Measurements from ENCODE around the gene CNST.
"Not testable (repeated sequence)": the region's sequence is repeated elsewhere in the genome, so short reads cannot be mapped to it uniquely, and the experiment has no call there.

The CNST gene

GRCh38 chr1:246583448-246584185 is 17.4 kb downstream of the CNST start:
- peaks cover 21 to 35% of the 10 kb centered on the region in 2 donors for H3K36me3 Mint-ChIP-seq
- H3K4me3 Mint-ChIP-seq, result no peak overlapping the region
- ATAC-seq (replicated peaks), result no peak
- H3K9me3 Mint-ChIP-seq, result no peaks in the 10 kb centered on the region
- DNase-seq, result no peak
- H3K4me1 Mint-ChIP-seq, result peaks cover 28 to 56% of the 10 kb centered on the region in 2 donors
- H3K27me3 Mint-ChIP-seq, result no peaks in the 10 kb centered on the region
- H3K27ac Mint-ChIP-seq, result peak overlapping the region; percentile 31

GRCh38 chr1:246587032-246587431 is 20.8 kb downstream of the CNST start:
- peaks cover 26 to 40% of the 10 kb centered on the region in 2 donors for H3K4me1 Mint-ChIP-seq
- H3K36me3 Mint-ChIP-seq, result peaks cover 26 to 45% of the 10 kb centered on the region in 2 donors
- no peaks in the 10 kb centered on the region for H3K27me3 Mint-ChIP-seq
- ATAC-seq (replicated peaks) (no peak), DNase-seq (no peak)
- no peak overlapping the region for H3K4me3 Mint-ChIP-seq
- H3K27ac Mint-ChIP-seq, result no peak overlapping the region
- peaks cover 0 to 2% of the 10 kb centered on the region in 2 donors for H3K9me3 Mint-ChIP-seq

- no peak overlapping the region for H3K4me3 Mint-ChIP-seq
- H3K27me3 Mint-ChIP-seq, result no peaks in the 10 kb centered on the region
- DNase-seq (no peak), ATAC-seq (replicated peaks) (no peak)
- H3K36me3 Mint-ChIP-seq, result peaks cover 22 to 45% of the 10 kb centered on the region in 2 donors
- H3K9me3 Mint-ChIP-seq, result peaks cover 0 to 2% of the 10 kb centered on the region in 2 donors
- peaks cover 25 to 39% of the 10 kb centered on the region in 2 donors for H3K4me1 Mint-ChIP-seq
- no peak overlapping the region for H3K27ac Mint-ChIP-seq
Measured at GRCh38 chr1:246587606-246588005, 21.4 kb downstream of the CNST start.

GRCh38 chr1:246588159-246588721 is 22.0 kb downstream of the CNST start:
- Mint-ChIP-seq H3K9me3 (peaks cover 0 to 2% of the 10 kb centered on the region in 2 donors), H3K4me3 (no peak overlapping the region), H3K27me3 (no peaks in the 10 kb centered on the region), H3K36me3 (peaks cover 21 to 40% of the 10 kb centered on the region in 2 donors), H3K27ac (no peak overlapping the region), H3K4me1 (peaks cover 18 to 33% of the 10 kb centered on the region in 2 donors)
- DNase-seq (no peak), ATAC-seq (replicated peaks) (no peak)

- ATAC-seq (replicated peaks); H3K4me3 Mint-ChIP-seq; H3K27ac Mint-ChIP-seq: not testable (repeated sequence)
Measured at GRCh38 chr1:246589919-246590318, 23.7 kb downstream of the CNST start.

GRCh38 chr1:246591047-246591446 is 24.8 kb downstream of the CNST start:
- Mint-ChIP-seq H3K36me3 (peaks cover 21 to 41% of the 10 kb centered on the region in 2 donors), H3K27ac (peak overlapping the region; percentile 84), H3K4me1 (peaks cover 16 to 29% of the 10 kb centered on the region in 2 donors), H3K27me3 (no peaks in the 10 kb centered on the region), H3K9me3 (peaks cover 0 to 2% of the 10 kb centered on the region in 2 donors), H3K4me3 (no peak overlapping the region)
- no peak for DNase-seq
- ATAC-seq (replicated peaks), result peak; percentile 31 to 55

More at GRCh38 chr1:246589919-246590318, 23.7 kb downstream of the CNST start:
- not testable (repeated sequence) for H3K9me3 Mint-ChIP-seq, H3K27me3 Mint-ChIP-seq, DNase-seq
- Mint-ChIP-seq H3K4me1 (peaks cover 14 to 28% of the 10 kb centered on the region in 2 donors), H3K36me3 (peaks cover 16 to 35% of the 10 kb centered on the region in 2 donors)

GRCh38 chr1:246591504-246591903 is 25.2 kb downstream of the CNST start:
- H3K27ac Mint-ChIP-seq, result peak overlapping the region; percentile 84
- ATAC-seq (replicated peaks), result peak; percentile 87 to 97
- H3K9me3 Mint-ChIP-seq, result peaks cover 0 to 2% of the 10 kb centered on the region in 2 donors
- H3K36me3 Mint-ChIP-seq, result peaks cover 21 to 41% of the 10 kb centered on the region in 2 donors
- H3K4me1 Mint-ChIP-seq, result peaks cover 14 to 30% of the 10 kb centered on the region in 2 donors
- peak; percentile 29 for DNase-seq
- no peaks in the 10 kb centered on the region for H3K27me3 Mint-ChIP-seq
- H3K4me3 Mint-ChIP-seq, result no peak overlapping the region

GRCh38 chr1:246591958-246592357 is 25.7 kb downstream of the CNST start:
- Mint-ChIP-seq H3K27ac (no peak overlapping the region), H3K4me3 (no peak overlapping the region), H3K9me3 (peaks cover 0 to 2% of the 10 kb centered on the region in 2 donors), H3K36me3 (peaks cover 23 to 45% of the 10 kb centered on the region in 2 donors), H3K4me1 (peaks cover 14 to 35% of the 10 kb centered on the region in 2 donors), H3K27me3 (no peaks in the 10 kb centered on the region)
- no peak for DNase-seq
- ATAC-seq (replicated peaks), result no peak

GRCh38 chr1:246592695-246593094 is 26.4 kb downstream of the CNST start:
- DNase-seq (no peak), ATAC-seq (replicated peaks) (no peak)
- H3K27ac Mint-ChIP-seq, result no peak overlapping the region
- no peak overlapping the region for H3K4me3 Mint-ChIP-seq
- peaks cover 26 to 50% of the 10 kb centered on the region in 2 donors for H3K36me3 Mint-ChIP-seq
- H3K27me3 Mint-ChIP-seq, result no peaks in the 10 kb centered on the region
- peaks cover 14 to 34% of the 10 kb centered on the region in 2 donors for H3K4me1 Mint-ChIP-seq
- H3K9me3 Mint-ChIP-seq, result peaks cover 0 to 2% of the 10 kb centered on the region in 2 donors

- Mint-ChIP-seq H3K27me3 (no peaks in the 10 kb centered on the region), H3K4me1 (peaks cover 22 to 41% of the 10 kb centered on the region in 2 donors), H3K36me3 (peaks cover 27 to 53% of the 10 kb centered on the region in 2 donors), H3K27ac (no peak overlapping the region), H3K4me3 (no peak overlapping the region), H3K9me3 (no peaks in the 10 kb centered on the region)
- no peak for DNase-seq
- no peak for ATAC-seq (replicated peaks)
Measured at GRCh38 chr1:246595146-246595545, 28.9 kb downstream of the CNST start.

GRCh38 chr1:246597340-246597739 is 31.1 kb downstream of the CNST start:
- Mint-ChIP-seq H3K27me3 (no peaks in the 10 kb centered on the region), H3K4me3 (no peak overlapping the region), H3K9me3 (no peaks in the 10 kb centered on the region), H3K27ac (no peak overlapping the region), H3K36me3 (peaks cover 22 to 51% of the 10 kb centered on the region in 2 donors), H3K4me1 (peaks cover 26 to 47% of the 10 kb centered on the region in 2 donors)
- DNase-seq (no peak), ATAC-seq (replicated peaks) (no peak)

- ATAC-seq (replicated peaks), result no peak
- no peaks in the 10 kb centered on the region for H3K9me3 Mint-ChIP-seq
- H3K27me3 Mint-ChIP-seq, result no peaks in the 10 kb centered on the region
- DNase-seq, result no peak
- H3K36me3 Mint-ChIP-seq, result peaks cover 22 to 52% of the 10 kb centered on the region in 2 donors
- no peak overlapping the region for H3K27ac Mint-ChIP-seq
- peaks cover 29 to 50% of the 10 kb centered on the region in 2 donors for H3K4me1 Mint-ChIP-seq
- H3K4me3 Mint-ChIP-seq, result no peak overlapping the region
Measured at GRCh38 chr1:246597971-246598370, 31.7 kb downstream of the CNST start.

- H3K27me3 Mint-ChIP-seq, result no peaks in the 10 kb centered on the region
- H3K36me3 Mint-ChIP-seq, result peaks cover 24 to 50% of the 10 kb centered on the region in 2 donors
- no peak overlapping the region for H3K4me3 Mint-ChIP-seq
- no peak for DNase-seq
- no peaks in the 10 kb centered on the region for H3K9me3 Mint-ChIP-seq
- peaks cover 31 to 59% of the 10 kb centered on the region in 2 donors for H3K4me1 Mint-ChIP-seq
- ATAC-seq (replicated peaks), result no peak
- H3K27ac Mint-ChIP-seq, result peak overlapping the region; percentile 63
Measured at GRCh38 chr1:246599315-246599714, 33.1 kb downstream of the CNST start.

GRCh38 chr1:246600579-246600978 is 34.3 kb downstream of the CNST start:
- ATAC-seq (replicated peaks), result no peak
- Mint-ChIP-seq H3K36me3 (peaks cover 20 to 46% of the 10 kb centered on the region in 2 donors), H3K27ac (no peak overlapping the region), H3K4me3 (no peak overlapping the region), H3K27me3 (no peaks in the 10 kb centered on the region), H3K9me3 (no peaks in the 10 kb centered on the region), H3K4me1 (peaks cover 28 to 53% of the 10 kb centered on the region in 2 donors)
- no peak for DNase-seq

- Mint-ChIP-seq H3K4me1 (peaks cover 28 to 45% of the 10 kb centered on the region in 2 donors), H3K27me3 (no peaks in the 10 kb centered on the region), H3K4me3 (no peak overlapping the region), H3K27ac (peak overlapping the region; percentile 75), H3K36me3 (peaks cover 17 to 39% of the 10 kb centered on the region in 2 donors), H3K9me3 (no peaks in the 10 kb centered on the region)
- DNase-seq (no peak), ATAC-seq (replicated peaks) (peak; percentile 41 to 62)
Measured at GRCh38 chr1:246602194-246602593, 35.9 kb downstream of the CNST start.

Measured in stimulated activated naive B cell treated with anti-CD40 and anti-IgM and Interleukin-4, amounts not matched to agents 10 μg/mL and 1 μg/mL and 100 μg/mL, for 72 hours (primary cell).